ENCODE results near the gene PLA2G12B.

- TF ChIP-seq CTCF (IDR thresholded peaks at IDR 0.05), result no peak
- no peak for TF ChIP-seq POLR2A (IDR thresholded peaks at IDR 0.05)
Observed at GRCh38 chr10:72979709-72980108, 25.1 kb upstream of the PLA2G12B start.
